HepG2 (cell line): ENCODE results near the gene AUNIP. TPM values are rescaled to one million over a fixed set of nuclear protein-coding genes. Genes with fewer than 3 reads are reported as not detected.

Experiments
- ATF3 ChIP-seq: sonication (generic); formaldehyde crosslinking; IDR thresholded peaks from 2 replicates; pipeline ENCODE4 v1.4.0; 2020; ENCODE audit warnings: missing genetic modification reagents
- CREB1 ChIP-seq, 2 experiments: fragments of 450-650 bp in 1 of 2; IDR thresholded peaks; 2 replicates each; pipeline ENCODE4 v1.6.1; 2016 to 2017; ENCODE audit warnings: control low read depth in 1 of 2, mild to moderate bottlenecking in 1 of 2, missing compliant biosample characterization in 1 of 2, missing genetic modification characterization in 1 of 2
- DRAP1 ChIP-seq: IDR thresholded peaks from 2 replicates; pipeline ENCODE4 v1.6.1; 2016; ENCODE audit warnings: missing genetic modification reagents, missing compliant biosample characterization
- ERF ChIP-seq: IDR thresholded peaks from 2 replicates; pipeline ENCODE4 v1.6.1; 2018; ENCODE audit warnings: missing biosample characterization, missing genetic modification reagents
- HBP1 ChIP-seq: IDR thresholded peaks from 2 replicates; pipeline ENCODE4 v1.6.1; 2016; ENCODE audit warnings: low read depth, control low read depth
- HDAC1 ChIP-seq: sonication (generic); formaldehyde crosslinking; IDR thresholded peaks from 2 replicates; pipeline ENCODE4 v1.5.1; 2020; ENCODE audit warnings: mild to moderate bottlenecking, missing genetic modification reagents
- IRF1 ChIP-seq: sonication (generic); formaldehyde crosslinking; IDR thresholded peaks from 2 replicates; pipeline ENCODE4 v1.4.0; 2020; ENCODE audit warnings: low read depth, mild to moderate bottlenecking, missing genetic modification reagents
- KDM5A ChIP-seq: fragments of 200-600 bp; sonication (generic); IDR thresholded peaks from 2 replicates; pipeline ENCODE4 v1.7.0; 2018; ENCODE audit warnings: antibody characterized with exemption, mild to moderate bottlenecking, low read length, borderline replicate concordance
- LCORL ChIP-seq, 2 experiments: fragments of 450-650 bp in 1 of 2; sonication (generic) in 1 of 2; formaldehyde crosslinking in 1 of 2; IDR thresholded peaks; 2 replicates each; pipeline versions ENCODE4 v1.5.0 to v1.6.1; 2017 to 2020; ENCODE audit warnings: antibody characterized with exemption in 1 of 2, missing genetic modification reagents in 1 of 2
- MAZ ChIP-seq, 2 experiments: sonication (generic) in 1 of 2; formaldehyde crosslinking in 1 of 2; IDR thresholded peaks; 2 replicates each; pipeline versions ENCODE4 v1.5.0 to v1.6.1; 2012 to 2020; ENCODE audit warnings: low read depth in 2 of 2, mild to moderate bottlenecking in 2 of 2, borderline replicate concordance in 1 of 2, improper control_type of control experiment in 1 of 2, low read length in 1 of 2, missing genetic modification reagents in 1 of 2, moderate library complexity in 1 of 2
- ONECUT2 ChIP-seq: sonication (generic); formaldehyde crosslinking; IDR thresholded peaks from 2 replicates; pipeline ENCODE4 v1.4.0; 2020; ENCODE audit warnings: missing genetic modification reagents
- SIN3B ChIP-seq: fragments of 150-350 bp; IDR thresholded peaks from 2 replicates; pipeline ENCODE4 v1.6.1; 2014; ENCODE audit warnings: low read length
- SRSF1 ChIP-seq: fragments of 200-400 bp; formaldehyde crosslinking; optimal IDR thresholded peaks from 2 replicates; pipeline ENCODE3; 2017; ENCODE audit warnings: mild to moderate bottlenecking, low read depth, low read length, moderate library complexity
- STAG1 ChIP-seq: sonication (generic); formaldehyde crosslinking; IDR thresholded peaks from 2 replicates; pipeline ENCODE4 v1.4.0; 2020; ENCODE audit warnings: missing genetic modification reagents
- TSC22D2 ChIP-seq: sonication (generic); formaldehyde crosslinking; IDR thresholded peaks from 2 replicates; pipeline ENCODE4 v1.5.1; 2020; ENCODE audit warnings: missing genetic modification reagents, mild to moderate bottlenecking, borderline replicate concordance
- ZFP36 ChIP-seq: fragments of 150-350 bp; IDR thresholded peaks from 2 replicates; pipeline ENCODE4 v1.6.1; 2018; ENCODE audit warnings: borderline replicate concordance, low read length, low read depth; ENCODE audit not compliant: partially characterized antibody
- ZNF10 ChIP-seq: sonication (generic); formaldehyde crosslinking; IDR thresholded peaks from 2 replicates; pipeline ENCODE4 v1.4.0; 2020; ENCODE audit warnings: mild to moderate bottlenecking, low read depth, missing genetic modification reagents, borderline replicate concordance
- ZNF234 ChIP-seq: sonication (generic); formaldehyde crosslinking; conservative IDR thresholded peaks from 2 replicates; pipeline ENCODE4 v1.5.1; 2020; ENCODE audit warnings: mild to moderate bottlenecking, missing genetic modification reagents
- ZNF503 ChIP-seq: sonication (generic); formaldehyde crosslinking; IDR thresholded peaks from 2 replicates; pipeline ENCODE4 v1.4.0; 2020; ENCODE audit warnings: missing genetic modification reagents
- ZNF724P ChIP-seq: sonication (generic); formaldehyde crosslinking; IDR thresholded peaks from 2 replicates; pipeline ENCODE4 v1.8.0; 2022; ENCODE audit warnings: missing genetic modification reagents, borderline replicate concordance
- ZNF790 ChIP-seq: sonication (generic); formaldehyde crosslinking; IDR thresholded peaks from 2 replicates; pipeline ENCODE4 v1.8.0; 2022; ENCODE audit warnings: missing genetic modification reagents, mild to moderate bottlenecking, borderline replicate concordance
- ZNF83 ChIP-seq: sonication (generic); formaldehyde crosslinking; IDR thresholded peaks from 2 replicates; pipeline ENCODE4 v1.4.0; 2020; ENCODE audit warnings: missing genetic modification reagents, mild to moderate bottlenecking, borderline replicate concordance
- polyA plus RNA-seq, 8 experiments: library from polyadenylated mRNA; depleted of rRNA in 3 of 8; stranded (reverse) in 7 of 8; unstranded in 1 of 8; fragments of >200 nt; fragmentation: Illumina TruSeq in 4 of 8; extraction: Trizol in 4 of 8; gene quantifications; 2 replicates each; pipeline versions ENCODE4 v1.2.1 to v1.2.3, GENCODE V29; 2011 to 2016; ENCODE audit warnings: low read depth in 4 of 8, missing spikeins in 1 of 8, mixed read lengths in 1 of 8; ENCODE audit not compliant: insufficient read depth in 1 of 8
- total RNA-seq, 5 experiments: library from RNA; depleted of rRNA; stranded (reverse); fragments of >200 nt; fragmentation: Illumina TruSeq; extraction: Trizol; gene quantifications; 2 replicates each; pipeline ENCODE4 v1.2.3, GENCODE V29; 2016; ENCODE audit warnings: low read depth in 1 of 5

The AUNIP gene
- total and polyA plus RNA-seq, 2 of the 13 experiments (the other 11 are each of a cell fraction or from before 2014, with no cell fraction given), result 3.8 to 12.3 TPM

GRCh38 chr1:25819491-25820246 lies 39.6 kb downstream of the AUNIP start, which contains the start of gene MTFR1L (continued):
- TF ChIP-seq SIN3B (no peak), STAG1 (CRISPR knock-in tag) (no peak), CREB1 (IDR thresholded peaks at IDR 0.05) (no peak), CREB1 (CRISPR knock-in tag; IDR thresholded peaks at IDR 0.05) (no peak; the same call in 1 of the 2 replicates), ZNF503 (CRISPR knock-in tag) (no peak), ZNF234 (no peak), DRAP1 (CRISPR knock-in tag) (peak; percentile 84), TSC22D2 (CRISPR knock-in tag) (no peak), IRF1 (CRISPR knock-in tag) (no peak), ZNF724P (CRISPR knock-in tag) (peak; percentile 25; the same call in 1 of the 2 replicates), ATF3 (CRISPR knock-in tag) (no peak), ONECUT2 (CRISPR knock-in tag) (no peak), ZNF790 (CRISPR knock-in tag) (peak; percentile 93), LCORL (IDR thresholded peaks at IDR 0.05) (no peak), LCORL (CRISPR knock-in tag; IDR thresholded peaks at IDR 0.05) (peak; percentile 46; the same call in 1 of the 2 replicates), ERF (peak; percentile 58; the same call in 1 of the 2 replicates), HBP1 (CRISPR knock-in tag) (no peak; the same call in 1 of the 2 replicates), ZNF10 (CRISPR knock-in tag) (no peak), HDAC1 (CRISPR knock-in tag) (peak; percentile 76; the same call in 1 of the 2 replicates), SRSF1 (peak; percentile 71), ZNF83 (no peak), KDM5A (no peak), MAZ (IDR thresholded peaks at IDR 0.05; ENCODE audit: borderline replicate concordance, low read depth, low read length) (peak; percentile 64; the same call in 1 of the 2 replicates), MAZ (CRISPR knock-in tag; IDR thresholded peaks at IDR 0.05; ENCODE audit: low read depth) (peak; percentile 88), ZFP36 (no peak)
